CD4-positive, alpha-beta T cell treated with Interleukin-12 subunit alpha and Interleukin-12 subunit beta, for 1 hour (primary cell): ENCODE data around the gene CCDC194.
A peak's percentile ranks its signal among the peaks of the same experiment; 100 is the strongest.

Experiments used
- DNase-seq: peaks from one replicate; pipeline ENCODE4 v3.0.0-alpha.2; 2020

The CCDC194 gene

GRCh38 chr19:17405250-17406045, 11.5 kb upstream of the CCDC194 start, which contains the start of gene BST2:
BST2 (minus strand) TSS chr19:17405630; CDS start chr19:17405575, 55 bp downstream.
- peak; percentile 81 for DNase-seq

GRCh38 chr19:17404621-17405249, 10.7 kb upstream of the CCDC194 start:
- no peak for DNase-seq

- DNase-seq, result no peak
Observed at GRCh38 chr19:17404015-17404414, 10.0 kb upstream of the CCDC194 start.

- DNase-seq, result peak; percentile 44
Observed at GRCh38 chr19:17402982-17403855, 9.2 kb upstream of the CCDC194 start.

- no peak for DNase-seq
Observed at GRCh38 chr19:17401628-17402027, 7.6 kb upstream of the CCDC194 start.

GRCh38 chr19:17398902-17399527, 5.0 kb upstream of the CCDC194 start:
- DNase-seq, result no peak

GRCh38 chr19:17394891-17395415, 957 bp upstream of the CCDC194 start:
- DNase-seq, result peak; percentile 77

GRCh38 chr19:17393002-17393401, 994 bp downstream of the CCDC194 start:
- no peak for DNase-seq

GRCh38 chr19:17391371-17392151, 2.4 kb downstream of the CCDC194 start:
- no peak for DNase-seq

GRCh38 chr19:17390665-17391370, 3.2 kb downstream of the CCDC194 start:
- peak; percentile 86 for DNase-seq

GRCh38 chr19:17389957-17390664, 3.9 kb downstream of the CCDC194 start:
- DNase-seq, result no peak

- no peak for DNase-seq
Observed at GRCh38 chr19:17389288-17389687, 4.7 kb downstream of the CCDC194 start.

- peak; percentile 64 for DNase-seq
Observed at GRCh38 chr19:17385878-17386611, 8.0 kb downstream of the CCDC194 start.

GRCh38 chr19:17380426-17381138, 13.4 kb downstream of the CCDC194 start:
- DNase-seq, result no peak

- DNase-seq, result no peak
Observed at GRCh38 chr19:17379221-17379631, 14.8 kb downstream of the CCDC194 start.

- DNase-seq, result no peak
Observed at GRCh38 chr19:17378271-17378670, 15.7 kb downstream of the CCDC194 start.

GRCh38 chr19:17376935-17377600, 16.9 kb downstream of the CCDC194 start, which contains the start of gene PLVAP:
PLVAP (minus strand) TSS chr19:17377342; CDS start chr19:17377288, 54 bp downstream.
- no peak for DNase-seq

- no peak for DNase-seq
Observed at GRCh38 chr19:17370026-17370587, 23.9 kb downstream of the CCDC194 start.
